ENCODE measurements around the gene KSR2.
A peak's percentile ranks its signal among the peaks of the same experiment; 100 is the strongest.

KSR2 gene

GRCh38 chr12:117596968-117597367, 371.8 kb downstream of the KSR2 start:
- no peak for DNase-seq

- no peak for DNase-seq
Observed at GRCh38 chr12:117595751-117596150, 373.0 kb downstream of the KSR2 start.

- DNase-seq = no peak
Observed at GRCh38 chr12:117594481-117594880, 374.3 kb downstream of the KSR2 start.

- no peak for DNase-seq
Observed at GRCh38 chr12:117593815-117594400, 374.9 kb downstream of the KSR2 start.

- no peak for DNase-seq
Observed at GRCh38 chr12:117592588-117593305, 376.0 kb downstream of the KSR2 start.

GRCh38 chr12:117590999-117591398, 377.8 kb downstream of the KSR2 start:
- no peak for DNase-seq

GRCh38 chr12:117590386-117590785, 378.4 kb downstream of the KSR2 start:
- no peak for DNase-seq

GRCh38 chr12:117589021-117589420, 379.8 kb downstream of the KSR2 start:
- no peak for DNase-seq

- DNase-seq = peak; percentile 10 to 74
Observed at GRCh38 chr12:117587631-117588287, 381.0 kb downstream of the KSR2 start.

- no peak for DNase-seq
Observed at GRCh38 chr12:117583677-117584225, 385.0 kb downstream of the KSR2 start.

- DNase-seq = no peak
Observed at GRCh38 chr12:117583092-117583491, 385.7 kb downstream of the KSR2 start.

GRCh38 chr12:117582135-117582784, 386.5 kb downstream of the KSR2 start:
- no peak for DNase-seq

- DNase-seq = no peak
Observed at GRCh38 chr12:117580718-117581062, 388.1 kb downstream of the KSR2 start.

- no peak for DNase-seq
Observed at GRCh38 chr12:117580015-117580717, 388.6 kb downstream of the KSR2 start.

- DNase-seq = no peak
Observed at GRCh38 chr12:117577122-117577657, 391.6 kb downstream of the KSR2 start.

GRCh38 chr12:117576053-117576452, 392.7 kb downstream of the KSR2 start:
- no peak for DNase-seq

GRCh38 chr12:117574655-117575054, 394.1 kb downstream of the KSR2 start:
- no peak for DNase-seq

GRCh38 chr12:117572755-117573154, 396.0 kb downstream of the KSR2 start:
- no peak for DNase-seq

- no peak for DNase-seq
Observed at GRCh38 chr12:117571321-117571720, 397.5 kb downstream of the KSR2 start.

GRCh38 chr12:117570608-117571007, 398.2 kb downstream of the KSR2 start:
- DNase-seq = no peak

- no peak for DNase-seq
Observed at GRCh38 chr12:117567644-117568216, 401.1 kb downstream of the KSR2 start.

- no peak for DNase-seq
Observed at GRCh38 chr12:117564881-117565280, 403.9 kb downstream of the KSR2 start.

Measured in inflammatory macrophage treated with lipopolysaccharide for 1 hour (primary cell).